H1 (cell line): ENCODE measurements around the gene ELMOD1. TPM values are rescaled to one million over a fixed set of nuclear protein-coding genes. Genes with fewer than 3 reads are reported as not detected.

Source experiments
- CTCF ChIA-PET: fragments of 300-600 bp; sonication (Branson Sonifier 250); formaldehyde crosslinking; loops from one replicate; lab custom pipeline; 2021; ENCODE audit not compliant: partially characterized antibody; lab: Charles Lee
- POLR2A ChIA-PET: fragments of 300-600 bp; sonication (Branson Sonifier 250); formaldehyde crosslinking; loops from one replicate; lab custom pipeline; 2021; ENCODE audit warnings: inconsistent platforms; ENCODE audit not compliant: partially characterized antibody; lab: Charles Lee
- DNase-seq, 2 experiments: peaks; one replicate each; pipeline versions ENCODE4 v3.0.0 to v3.0.0-alpha.2; 2010 to 2022; ENCODE audit warnings: low spot score in 2 of 2, low read depth in 1 of 2, mixed read lengths in 1 of 2
- FAIRE-seq: peaks from 2 replicates; lab custom pipeline; 2011; peaks lifted over from hg19 to GRCh38; lab: Jason Lieb, UNC
- H2AFZ ChIP-seq: 2 replicates; pipeline ENCODE4 v1.8.1; 2012; ENCODE audit warnings: low read length, inconsistent platforms
- H2AK5ac ChIP-seq: 2 replicates; pipeline ENCODE4 v1.6.1; 2013; ENCODE audit warnings: low read depth, low read length
- H2BK120ac ChIP-seq: replicated peaks from 2 replicates; pipeline ENCODE3; 2013; ENCODE audit warnings: low read depth, low read length, inconsistent platforms
- H2BK12ac ChIP-seq: 2 replicates; pipeline ENCODE4 v1.6.1; 2013; ENCODE audit warnings: low read depth, low read length
- H2BK15ac ChIP-seq: 2 replicates; pipeline ENCODE4 v1.6.1; 2013; ENCODE audit warnings: low read length
- H2BK20ac ChIP-seq: 2 replicates; pipeline ENCODE4 v1.6.1; 2013; ENCODE audit warnings: low read length
- H2BK5ac ChIP-seq: 2 replicates; pipeline ENCODE4 v1.6.1; 2013; ENCODE audit warnings: low read depth, low read length
- H3K14ac ChIP-seq: 2 replicates; pipeline ENCODE4 v1.6.1; 2013; ENCODE audit warnings: inconsistent platforms; ENCODE audit not compliant: insufficient read length
- H3K18ac ChIP-seq: 2 replicates; pipeline ENCODE4 v1.6.1; 2013; ENCODE audit warnings: low read length; ENCODE audit errors: extremely low read depth
- H3K23ac ChIP-seq: 2 replicates; pipeline ENCODE4 v1.6.1; 2013; ENCODE audit warnings: inconsistent platforms; ENCODE audit not compliant: insufficient read length
- H3K23me2 ChIP-seq: 2 replicates; pipeline ENCODE4 v1.6.1; 2013; ENCODE audit warnings: low read depth, low read length
- H3K27ac ChIP-seq: 2 replicates; pipeline ENCODE4 v1.6.1; 2011; ENCODE audit warnings: low read depth, low read length, inconsistent platforms
- H3K27me3 ChIP-seq, 4 experiments: replicated peaks in 1 of 4; 1 replicate in 1 of 4; 2 replicates in 3 of 4; pipeline versions ENCODE4 v1.6.1 to v1.8.1; 2011 to 2013; ENCODE audit warnings: low read length in 3 of 4, mild to moderate bottlenecking in 3 of 4, inconsistent platforms in 2 of 4, mixed read lengths in 2 of 4, moderate library complexity in 1 of 4; ENCODE audit not compliant: control insufficient read depth in 3 of 4, insufficient read depth in 3 of 4; ENCODE audit errors: extremely low read depth in 1 of 4
- H3K36me3 ChIP-seq, 4 experiments: 2 replicates each; pipeline versions ENCODE4 v1.6.1 to v1.8.1; 2011 to 2013; ENCODE audit warnings: mild to moderate bottlenecking in 4 of 4, low read length in 3 of 4, moderate library complexity in 2 of 4, control low read depth in 1 of 4, inconsistent platforms in 1 of 4; ENCODE audit not compliant: insufficient read depth in 4 of 4, control insufficient read depth in 2 of 4
- H3K4ac ChIP-seq: replicated peaks from 2 replicates; pipeline ENCODE3; 2013; ENCODE audit warnings: low read length, low read depth, mixed read lengths, inconsistent platforms; ENCODE audit not compliant: insufficient read length
- H3K4me1 ChIP-seq, 4 experiments: replicated peaks in 1 of 4; 1 replicate in 1 of 4; 2 replicates in 3 of 4; pipeline versions ENCODE4 v1.6.1 to v1.8.1; 2011 to 2013; ENCODE audit warnings: low read length in 3 of 4, inconsistent platforms in 2 of 4, mixed read lengths in 1 of 4; ENCODE audit not compliant: insufficient read depth in 4 of 4, control insufficient read depth in 3 of 4
- H3K4me2 ChIP-seq, 2 experiments: 2 replicates each; pipeline versions ENCODE4 v1.6.1 to v1.8.1; 2011 to 2013; ENCODE audit warnings: low read depth in 2 of 2, low read length in 2 of 2, control low read depth in 1 of 2, inconsistent platforms in 1 of 2, mild to moderate bottlenecking in 1 of 2; ENCODE audit not compliant: insufficient read depth in 1 of 2
- H3K4me3 ChIP-seq, 4 experiments: fragments of 200-600, 300-600 bp in 1 of 4; sonication (generic), shearing (Covaris generic), sonication (Bioruptor Twin) in 1 of 4; 2 replicates each; pipeline versions ENCODE4 v1.5.1 to v1.8.1; 2011 to 2016; ENCODE audit warnings: low read length in 4 of 4, low read depth in 3 of 4, control low read depth in 2 of 4, inconsistent platforms in 2 of 4, mild to moderate bottlenecking in 2 of 4, mixed read lengths in 1 of 4, moderate library complexity in 1 of 4; ENCODE audit not compliant: insufficient read depth in 2 of 4; ENCODE audit errors: extremely low read depth in 1 of 4
- H3K56ac ChIP-seq: replicated peaks from 2 replicates; pipeline ENCODE3; 2013; ENCODE audit warnings: low read depth, mild to moderate bottlenecking, mixed read lengths, low read length, inconsistent platforms; ENCODE audit not compliant: insufficient read length
- H3K79me1 ChIP-seq: 2 replicates; pipeline ENCODE4 v1.6.1; 2013; ENCODE audit warnings: low read depth, low read length, control low read depth
- H3K79me2 ChIP-seq, 2 experiments: 2 replicates each; pipeline versions ENCODE4 v1.6.1 to v1.8.1; 2012 to 2013; ENCODE audit warnings: low read length in 2 of 2, mild to moderate bottlenecking in 2 of 2, inconsistent platforms in 1 of 2; ENCODE audit not compliant: insufficient read depth in 2 of 2, control insufficient read depth in 1 of 2
- H3K9ac ChIP-seq, 4 experiments: replicated peaks in 1 of 4; 1 replicate in 1 of 4; 2 replicates in 3 of 4; pipeline versions ENCODE4 v1.6.1 to v1.8.1; 2011 to 2013; ENCODE audit warnings: low read depth in 3 of 4, low read length in 3 of 4, control low read depth in 2 of 4, mild to moderate bottlenecking in 2 of 4, moderate library complexity in 2 of 4, inconsistent platforms in 1 of 4; ENCODE audit errors: extremely low read depth in 1 of 4
- H3K9me3 ChIP-seq, 2 experiments: 2 replicates each; pipeline versions ENCODE4 v1.6.1 to v1.8.1; 2012 to 2013; ENCODE audit warnings: mild to moderate bottlenecking in 2 of 2, moderate library complexity in 2 of 2, control low read depth in 1 of 2, inconsistent platforms in 1 of 2, low read depth in 1 of 2, low read length in 1 of 2, mixed read lengths in 1 of 2; ENCODE audit not compliant: insufficient read depth in 2 of 2
- H4K20me1 ChIP-seq, 2 experiments: replicated peaks in 1 of 2; 2 replicates each; pipeline versions ENCODE3 to v1.8.1; 2011 to 2013; ENCODE audit warnings: inconsistent platforms in 2 of 2, low read length in 2 of 2, mild to moderate bottlenecking in 1 of 2; ENCODE audit not compliant: insufficient read depth in 2 of 2, control insufficient read depth in 1 of 2
- H4K5ac ChIP-seq: 2 replicates; pipeline ENCODE4 v1.6.1; 2013; ENCODE audit warnings: low read length, low read depth, mixed read lengths, inconsistent platforms; ENCODE audit not compliant: insufficient read length
- H4K8ac ChIP-seq: 2 replicates; pipeline ENCODE4 v1.8.0; 2013; ENCODE audit warnings: mild to moderate bottlenecking, moderate library complexity, low read length, inconsistent platforms; ENCODE audit not compliant: insufficient read depth; ENCODE audit errors: extremely low read depth
- H4K91ac ChIP-seq: replicated peaks from 2 replicates; pipeline ENCODE3; 2013; ENCODE audit warnings: low read length, mixed read lengths, inconsistent platforms; ENCODE audit not compliant: insufficient read length
- ASH2L ChIP-seq: fragments of 200-600, 300-600 bp; sonication (generic); IDR thresholded peaks from one replicate; pipeline ENCODE4 v1.7.1; 2017; ENCODE audit warnings: low read length
- CHD2 ChIP-seq: IDR thresholded peaks from 2 replicates; pipeline ENCODE4 v1.6.1; 2012; ENCODE audit warnings: low read length, improper control_type of control experiment
- EGR1 ChIP-seq: IDR thresholded peaks from 2 replicates; pipeline ENCODE4 v1.6.1; 2011; ENCODE audit warnings: low read depth, low read length, borderline replicate concordance
- KDM1A ChIP-seq: fragments of 200-600, 300-600 bp; sonication (generic); IDR thresholded peaks from 2 replicates; pipeline ENCODE4 v1.7.1; 2016; ENCODE audit warnings: mild to moderate bottlenecking, low read length, borderline replicate concordance
- KDM5A ChIP-seq: fragments of 200-600 bp; IDR thresholded peaks from 2 replicates; pipeline ENCODE4 v1.7.1; 2012; ENCODE audit warnings: mild to moderate bottlenecking, low read length, inconsistent platforms, mixed read lengths
- PHF8 ChIP-seq: fragments of 200-600 bp; sonication (generic); conservative IDR thresholded peaks from 2 replicates; pipeline ENCODE4 v1.7.1; 2012; ENCODE audit warnings: low read depth, mild to moderate bottlenecking, inconsistent platforms, low read length, moderate library complexity
- RXRA ChIP-seq: IDR thresholded peaks from 2 replicates; pipeline ENCODE4 v1.6.1; 2011; ENCODE audit warnings: low read depth, mild to moderate bottlenecking, low read length, moderate library complexity; ENCODE audit not compliant: insufficient read depth
- SAP30 ChIP-seq: fragments of 300-600 bp; sonication (generic); IDR thresholded peaks from 2 replicates; pipeline ENCODE4 v1.7.1; 2012; ENCODE audit warnings: low read length, moderate library complexity, mild to moderate bottlenecking, inconsistent platforms; ENCODE audit not compliant: insufficient read depth, insufficient replicate concordance
- SIN3A ChIP-seq, 2 experiments: IDR thresholded peaks in 1 of 2; conservative IDR thresholded peaks in 1 of 2; 2 replicates each; pipeline ENCODE4 v1.6.1; 2011 to 2012; ENCODE audit warnings: low read length in 2 of 2, improper control_type of control experiment in 1 of 2, low read depth in 1 of 2, mild to moderate bottlenecking in 1 of 2
- SIRT6 ChIP-seq: IDR thresholded peaks from one replicate; pipeline ENCODE4 v1.7.1; 2012; ENCODE audit warnings: low read length, inconsistent platforms
- SP1 ChIP-seq: IDR thresholded peaks from 2 replicates; pipeline ENCODE4 v1.6.1; 2011; ENCODE audit warnings: low read depth, low read length
- SP4 ChIP-seq: IDR thresholded peaks from 2 replicates; pipeline ENCODE4 v1.6.1; 2012; ENCODE audit warnings: low read length, inconsistent platforms
- SUZ12 ChIP-seq: fragments of 200-600 bp; sonication (generic); IDR thresholded peaks from 2 replicates; pipeline ENCODE4 v1.6.1; 2012; ENCODE audit warnings: mild to moderate bottlenecking, inconsistent platforms, low read length, moderate library complexity, mixed read lengths
- WGBS, 2 experiments: shearing (Covaris generic) in 1 of 2; methylation state at CpG; one replicate each; pipeline versions ENCODE4 v1.1.6 to v1.1.7; 2013 to 2015; ENCODE audit warnings: low lambda C conversion rate in 2 of 2, mixed read lengths in 2 of 2, inconsistent platforms in 1 of 2, low coverage in 1 of 2, missing lambda C conversion rate in 1 of 2; ENCODE audit not compliant: insufficient replicate concordance in 2 of 2, insufficient coverage in 1 of 2, insufficient read length in 1 of 2; ENCODE audit errors: extremely low coverage in 1 of 2, missing lambda C conversion rate in 1 of 2; 5-methylcytosine and 5-hydroxymethylcytosine counted together
- polyA plus RNA-seq, 7 experiments: library from polyadenylated mRNA; depleted of rRNA in 3 of 7; stranded (reverse) in 5 of 7; unstranded in 2 of 7; fragments of >200 nt in 5 of 7; fragments of 200-250 nt in 2 of 7; gene quantifications; 1 replicate in 5 of 7; 2 replicates in 1 of 7; 4 replicates in 1 of 7; pipeline versions ENCODE4 v1.2.1 to v1.2.3, GENCODE V29; 2011 to 2013; ENCODE audit warnings: missing spikeins in 2 of 7, mixed read lengths in 2 of 7
- total RNA-seq: library from RNA; stranded (reverse); fragmentation: NEBNext Ultra II Directional; extraction: Animal tissue kit (Norgen Biotek cat#: 25700); gene quantifications from 2 replicates; pipeline ENCODE4 v1.2.1, GENCODE V29; 2021
- TF ChIP-seq, protein P1 (sequence below): IDR thresholded peaks from 2 replicates; pipeline ENCODE4 v1.6.1; 2012; ENCODE audit warnings: inconsistent platforms

The ELMOD1 gene
- total and polyA plus RNA-seq, 2 of the 8 experiments (the other 6 are each of a cell fraction or from before 2014, with no cell fraction given): 0.47 to 1.6 TPM

DNA sequence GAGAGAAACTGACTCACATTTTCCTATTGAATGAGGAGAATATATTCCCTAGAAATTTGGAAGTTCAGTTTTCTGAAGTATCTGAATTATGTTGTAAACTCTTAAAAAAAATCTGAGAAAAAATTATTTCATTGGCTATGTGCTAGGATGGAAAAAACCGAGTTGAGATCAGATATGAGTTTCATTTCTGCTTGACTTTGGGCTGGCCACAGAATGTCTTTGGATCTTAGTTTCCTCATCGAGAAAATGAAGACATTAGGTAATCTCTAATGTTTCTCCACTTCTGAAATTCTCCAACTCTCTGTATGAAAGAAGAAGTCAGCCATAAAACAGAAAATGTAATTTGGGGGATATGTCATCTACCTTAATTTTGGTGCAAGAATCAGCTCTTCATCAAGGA lies 92.1 kb downstream of the ELMOD1 start:
- Histone ChIP-seq H2BK20ac (no peak overlapping the region), H3K79me2 (no peaks in the 10 kb centered on the region), H3K23ac (no peak overlapping the region), H3K18ac (no peak overlapping the region), H2BK12ac (no peak overlapping the region), H2BK15ac (no peak overlapping the region), H4K8ac (no peak overlapping the region), H2AFZ (no peak overlapping the region), H2BK5ac (no peak overlapping the region), H3K9ac (no peak overlapping the region), H2BK120ac (no peak overlapping the region), H3K14ac (no peak overlapping the region), H3K4me1 (no peaks in the 10 kb centered on the region), H3K4me3 (no peak overlapping the region), H3K27ac (no peak overlapping the region), H4K20me1 (no peaks in the 10 kb centered on the region), H4K91ac (no peak overlapping the region), H3K27me3 (no peaks in the 10 kb centered on the region), H3K79me1 (no peaks in the 10 kb centered on the region), H3K36me3 (no peaks in the 10 kb centered on the region), H3K4me2 (no peak overlapping the region), H3K4ac (no peak overlapping the region), H3K9me3 (no peaks in the 10 kb centered on the region), H4K5ac (no peak overlapping the region), H2AK5ac (no peak overlapping the region), H3K23me2 (no peaks in the 10 kb centered on the region), H3K56ac (no peak overlapping the region)
- ChIA-PET CTCF (interaction anchor here (0.6 to 12.9 kb wide), 27 partner anchors 9 to 551 kb away, joined by 3 to 398 read pairs (median 5); partner anchors contain the start of gene ALKBH8), POLR2A (interaction anchor here (1.2 kb wide), 1 partner anchor 64 kb away, joined by 3 read pairs; no protein-coding TSS in a partner anchor)
- DNase-seq (no peak), FAIRE-seq (no peak)
- 94% methylated on average over 2 of the region's 2 CpGs; no CpG with 5 or more reads in 1 of the 2 experiments for WGBS, 2 experiments
- TF ChIP-seq KDM5A: no peak
- TF ChIP-seq SIN3A (conservative IDR thresholded peaks at IDR 0.05 in 1 of 2, IDR thresholded peaks at IDR 0.05 in 1 of 2; ENCODE audit: low read depth in 1 of 2, low read length in 2 of 2): no peak
- TF ChIP-seq SUZ12: no peak
- no peak for TF ChIP-seq CHD2
- TF ChIP-seq SP4: no peak
- TF ChIP-seq SAP30: no peak
- TF ChIP-seq KDM1A: no peak
- TF ChIP-seq RXRA: no peak
- TF ChIP-seq EGR1: no peak
- no peak for TF ChIP-seq SIRT6
- TF ChIP-seq PHF8: no peak
- TF ChIP-seq, protein P1, sequence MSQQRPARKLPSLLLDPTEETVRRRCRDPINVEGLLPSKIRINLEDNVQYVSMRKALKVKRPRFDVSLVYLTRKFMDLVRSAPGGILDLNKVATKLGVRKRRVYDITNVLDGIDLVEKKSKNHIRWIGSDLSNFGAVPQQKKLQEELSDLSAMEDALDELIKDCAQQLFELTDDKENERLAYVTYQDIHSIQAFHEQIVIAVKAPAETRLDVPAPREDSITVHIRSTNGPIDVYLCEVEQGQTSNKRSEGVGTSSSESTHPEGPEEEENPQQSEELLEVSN: no peak
- no peak for TF ChIP-seq ASH2L
- no peak for TF ChIP-seq SP1
